HepG2 (cell line): ENCODE data around the gene WNT5B. TPM values are rescaled to one million over a fixed set of nuclear protein-coding genes. Genes with fewer than 3 reads are reported as not detected.

Experiments used
- ATAD3A ChIP-seq: sonication (generic); formaldehyde crosslinking; IDR thresholded peaks from 2 replicates; pipeline ENCODE4 v1.4.0; 2020; ENCODE audit warnings: missing genetic modification reagents
- CCDC6 ChIP-seq: sonication (generic); formaldehyde crosslinking; IDR thresholded peaks from 2 replicates; pipeline ENCODE4 v1.8.1; 2022; ENCODE audit warnings: mild to moderate bottlenecking, missing genetic modification reagents, moderate library complexity
- CEBPB ChIP-seq: IDR thresholded peaks from 2 replicates; pipeline ENCODE4 v1.6.1; 2011; ENCODE audit warnings: low read depth, low read length, improper control_type of control experiment, borderline replicate concordance
- DMAP1 ChIP-seq: IDR thresholded peaks from 2 replicates; pipeline ENCODE4 v1.6.1; 2016
- ESRRA ChIP-seq: sonication (generic); formaldehyde crosslinking; IDR thresholded peaks from 2 replicates; pipeline ENCODE4 v1.5.1; 2020; ENCODE audit warnings: mild to moderate bottlenecking, low read depth, missing genetic modification reagents
- HOXA5 ChIP-seq: sonication (generic); formaldehyde crosslinking; IDR thresholded peaks from 2 replicates; pipeline ENCODE4 v1.4.0; 2020; ENCODE audit warnings: missing genetic modification reagents
- MTF2 ChIP-seq: sonication (generic); formaldehyde crosslinking; IDR thresholded peaks from 2 replicates; pipeline ENCODE4 v1.5.0; 2020; ENCODE audit warnings: missing genetic modification reagents, borderline replicate concordance
- MZF1 ChIP-seq: sonication (generic); formaldehyde crosslinking; IDR thresholded peaks from 2 replicates; pipeline ENCODE4 v1.8.1; 2023; ENCODE audit warnings: mild to moderate bottlenecking, missing genetic modification reagents, borderline replicate concordance
- NFIC ChIP-seq: IDR thresholded peaks from 2 replicates; pipeline ENCODE4 v1.6.1; 2012; ENCODE audit warnings: mild to moderate bottlenecking, low read length, inconsistent platforms
- NKX3-1 ChIP-seq: sonication (generic); formaldehyde crosslinking; IDR thresholded peaks from 2 replicates; pipeline ENCODE4 v1.5.0; 2020; ENCODE audit warnings: missing genetic modification reagents
- RAD51 ChIP-seq: fragments of 450-650 bp; IDR thresholded peaks from 2 replicates; pipeline ENCODE4 v1.6.1; 2016; ENCODE audit warnings: borderline replicate concordance
- RBM22 ChIP-seq: fragments of 200-400 bp; formaldehyde crosslinking; optimal IDR thresholded peaks from 2 replicates; pipeline ENCODE3; 2017; ENCODE audit warnings: mild to moderate bottlenecking, low read length, moderate library complexity
- REL ChIP-seq: sonication (generic); formaldehyde crosslinking; conservative IDR thresholded peaks from 2 replicates; pipeline ENCODE4 v1.8.0; 2022; ENCODE audit warnings: mild to moderate bottlenecking, missing genetic modification reagents, moderate library complexity
- TFDP2 ChIP-seq: sonication (generic); formaldehyde crosslinking; IDR thresholded peaks from 2 replicates; pipeline ENCODE4 v1.4.0; 2020; ENCODE audit warnings: missing genetic modification reagents
- ZBTB38 ChIP-seq: sonication (generic); formaldehyde crosslinking; IDR thresholded peaks from 2 replicates; pipeline ENCODE4 v1.5.1; 2020; ENCODE audit warnings: mild to moderate bottlenecking, missing genetic modification reagents
- ZFP36 ChIP-seq: fragments of 150-350 bp; IDR thresholded peaks from 2 replicates; pipeline ENCODE4 v1.6.1; 2018; ENCODE audit warnings: borderline replicate concordance, low read length, low read depth; ENCODE audit not compliant: partially characterized antibody
- ZFP37 ChIP-seq: sonication (generic); formaldehyde crosslinking; IDR thresholded peaks from 2 replicates; pipeline ENCODE4 v1.4.0; 2020; ENCODE audit warnings: missing genetic modification reagents, borderline replicate concordance
- ZMAT3 ChIP-seq: sonication (generic); formaldehyde crosslinking; conservative IDR thresholded peaks from 2 replicates; pipeline ENCODE4 v1.7.0; 2021; ENCODE audit warnings: missing genetic modification reagents
- ZNF160 ChIP-seq: sonication (generic); formaldehyde crosslinking; IDR thresholded peaks from 2 replicates; pipeline ENCODE4 v1.8.0; 2022; ENCODE audit warnings: mild to moderate bottlenecking, inconsistent platforms, missing genetic modification reagents
- ZNF431 ChIP-seq: sonication (generic); formaldehyde crosslinking; IDR thresholded peaks from 2 replicates; pipeline ENCODE4 v1.9.0; 2022; ENCODE audit warnings: missing genetic modification reagents, low read depth, mild to moderate bottlenecking, borderline replicate concordance
- ZNF558 ChIP-seq: sonication (generic); formaldehyde crosslinking; IDR thresholded peaks from 2 replicates; pipeline ENCODE4 v1.9.0; 2022; ENCODE audit warnings: mild to moderate bottlenecking, missing genetic modification reagents, borderline replicate concordance
- ZNF563 ChIP-seq: sonication (generic); formaldehyde crosslinking; IDR thresholded peaks from 2 replicates; pipeline ENCODE4 v1.8.0; 2022; ENCODE audit warnings: mild to moderate bottlenecking, moderate library complexity, missing genetic modification reagents
- ZNF567 ChIP-seq: sonication (generic); formaldehyde crosslinking; IDR thresholded peaks from 2 replicates; pipeline ENCODE4 v1.8.1; 2023; ENCODE audit warnings: mild to moderate bottlenecking, missing genetic modification reagents, borderline replicate concordance
- ZUFSP ChIP-seq: sonication (generic); formaldehyde crosslinking; IDR thresholded peaks from 2 replicates; pipeline ENCODE4 v1.9.0; 2021; ENCODE audit warnings: missing genetic modification reagents, mild to moderate bottlenecking, borderline replicate concordance
- polyA plus RNA-seq, 8 experiments: library from polyadenylated mRNA; depleted of rRNA in 3 of 8; stranded (reverse) in 7 of 8; unstranded in 1 of 8; fragments of >200 nt; fragmentation: Illumina TruSeq in 4 of 8; extraction: Trizol in 4 of 8; gene quantifications; 2 replicates each; pipeline versions ENCODE4 v1.2.1 to v1.2.3, GENCODE V29; 2011 to 2016; ENCODE audit warnings: low read depth in 4 of 8, missing spikeins in 1 of 8, mixed read lengths in 1 of 8; ENCODE audit not compliant: insufficient read depth in 1 of 8
- total RNA-seq, 5 experiments: library from RNA; depleted of rRNA; stranded (reverse); fragments of >200 nt; fragmentation: Illumina TruSeq; extraction: Trizol; gene quantifications; 2 replicates each; pipeline ENCODE4 v1.2.3, GENCODE V29; 2016; ENCODE audit warnings: low read depth in 1 of 5
- TF ChIP-seq, protein P1 (sequence below): fragments of 450-650 bp; IDR thresholded peaks from 2 replicates; pipeline ENCODE4 v1.6.1; 2017; ENCODE audit warnings: mild to moderate bottlenecking

WNT5B gene
- total and polyA plus RNA-seq, 2 of the 13 experiments (the other 11 are each of a cell fraction or from before 2014, with no cell fraction given) = 0.04 TPM; not detected in 1

GRCh38 chr12:1594261-1595025, 34.6 kb upstream of the WNT5B start, which contains the start of gene FBXL14 (continued):
- TF ChIP-seq NKX3-1 = no peak
- TF ChIP-seq ZMAT3 (CRISPR knock-in tag) = no peak
- no peak for TF ChIP-seq ESRRA
- TF ChIP-seq ZNF563 = no peak
- TF ChIP-seq DMAP1 (CRISPR knock-in tag) = no peak
- no peak for TF ChIP-seq ZFP37
- TF ChIP-seq REL (CRISPR knock-in tag) = no peak
- TF ChIP-seq RAD51 = no peak
- TF ChIP-seq, protein P1, sequence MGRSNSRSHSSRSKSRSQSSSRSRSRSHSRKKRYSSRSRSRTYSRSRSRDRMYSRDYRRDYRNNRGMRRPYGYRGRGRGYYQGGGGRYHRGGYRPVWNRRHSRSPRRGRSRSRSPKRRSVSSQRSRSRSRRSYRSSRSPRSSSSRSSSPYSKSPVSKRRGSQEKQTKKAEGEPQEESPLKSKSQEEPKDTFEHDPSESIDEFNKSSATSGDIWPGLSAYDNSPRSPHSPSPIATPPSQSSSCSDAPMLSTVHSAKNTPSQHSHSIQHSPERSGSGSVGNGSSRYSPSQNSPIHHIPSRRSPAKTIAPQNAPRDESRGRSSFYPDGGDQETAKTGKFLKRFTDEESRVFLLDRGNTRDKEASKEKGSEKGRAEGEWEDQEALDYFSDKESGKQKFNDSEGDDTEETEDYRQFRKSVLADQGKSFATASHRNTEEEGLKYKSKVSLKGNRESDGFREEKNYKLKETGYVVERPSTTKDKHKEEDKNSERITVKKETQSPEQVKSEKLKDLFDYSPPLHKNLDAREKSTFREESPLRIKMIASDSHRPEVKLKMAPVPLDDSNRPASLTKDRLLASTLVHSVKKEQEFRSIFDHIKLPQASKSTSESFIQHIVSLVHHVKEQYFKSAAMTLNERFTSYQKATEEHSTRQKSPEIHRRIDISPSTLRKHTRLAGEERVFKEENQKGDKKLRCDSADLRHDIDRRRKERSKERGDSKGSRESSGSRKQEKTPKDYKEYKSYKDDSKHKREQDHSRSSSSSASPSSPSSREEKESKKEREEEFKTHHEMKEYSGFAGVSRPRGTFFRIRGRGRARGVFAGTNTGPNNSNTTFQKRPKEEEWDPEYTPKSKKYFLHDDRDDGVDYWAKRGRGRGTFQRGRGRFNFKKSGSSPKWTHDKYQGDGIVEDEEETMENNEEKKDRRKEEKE = no peak
- no peak for TF ChIP-seq MTF2 (CRISPR knock-in tag)
- TF ChIP-seq ATAD3A = no peak
- TF ChIP-seq CCDC6 = no peak
- TF ChIP-seq TFDP2 (CRISPR knock-in tag) = peak; percentile 39; the same call in 1 of the 2 replicates
- no peak for TF ChIP-seq ZBTB38
- no peak for TF ChIP-seq ZNF558
- TF ChIP-seq ZNF567 = no peak
- TF ChIP-seq RBM22 = no peak
- no peak for TF ChIP-seq ZUFSP
- TF ChIP-seq CEBPB = no peak
- no peak for TF ChIP-seq ZFP36
- TF ChIP-seq ZNF431 (CRISPR knock-in tag) = no peak
- no peak for TF ChIP-seq NFIC
- TF ChIP-seq ZNF160 (CRISPR knock-in tag) = no peak
- no peak for TF ChIP-seq HOXA5 (CRISPR knock-in tag)
- no peak for TF ChIP-seq MZF1 (CRISPR knock-in tag)
